ENCODE data around the gene HOXD3.

- TF ChIP-seq EP300 (IDR thresholded peaks at IDR 0.05) (no peak), POLR2AphosphoS5 (IDR thresholded peaks at IDR 0.05) (no peak), CTCF (IDR thresholded peaks at IDR 0.05) (no peak)
Measured at GRCh38 chr2:176211110-176211509, 54.0 kb downstream of the HOXD3 start.

All from gastroesophageal sphincter (tissue), 3 donors.